Astrocyte of the cerebellum (primary cell): ENCODE results near the gene LY6G6F.

Experiments used
- DNase-seq: peaks from one replicate; pipeline ENCODE4 v3.0.0-alpha.2; 2011; ENCODE audit warnings: low read depth
- H3K4me3 ChIP-seq: 2 replicates; pipeline ENCODE4 v1.5.1; 2011; ENCODE audit warnings: mild to moderate bottlenecking, low read depth, low read length, moderate library complexity
- in situ Hi-C: cut with HindIII; loops from 2 replicates; pipeline ENCODE4 v1.10.0; 2017; ENCODE audit warnings: low sequenced_read_pairs
- TF ChIP-seq, protein P1 (sequence below): IDR thresholded peaks from 2 replicates; pipeline ENCODE4 v1.5.1; 2012; ENCODE audit warnings: low read length, low read depth, moderate library complexity, mild to moderate bottlenecking; ENCODE audit errors: missing control alignments

The LY6G6F gene

DNA sequence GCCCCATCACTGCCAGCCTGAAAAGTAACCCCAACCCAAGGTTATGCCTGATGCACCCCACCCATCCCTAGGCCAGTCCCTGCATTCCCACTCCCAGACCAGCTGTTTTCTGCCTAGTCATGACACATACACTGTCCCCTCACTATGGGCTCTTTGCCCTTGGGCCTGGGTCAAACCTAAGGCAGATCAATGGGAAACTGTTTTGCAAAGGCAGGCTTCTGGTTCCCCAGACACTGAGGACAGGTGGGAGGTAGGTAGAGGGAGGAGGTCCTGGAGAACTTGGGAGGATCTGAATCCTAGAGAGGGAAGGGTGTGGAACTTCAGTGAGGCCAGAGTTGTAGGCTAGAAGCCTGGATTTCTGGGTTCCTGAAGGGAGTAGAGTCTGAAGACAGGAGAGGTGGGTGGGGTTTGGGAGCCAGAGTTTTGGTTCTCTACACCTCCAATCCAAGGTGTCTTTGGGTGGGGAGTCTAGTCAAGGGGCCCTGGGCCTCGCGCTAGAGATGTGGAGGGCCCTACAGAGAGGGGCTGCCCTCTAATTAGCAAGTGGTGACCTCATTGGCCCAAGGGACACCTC is 27.7 kb downstream of the LY6G6F start:
- in situ Hi-C loops: loop anchor here (5.0 kb wide), 1 partner anchor 42 kb away; no protein-coding TSS in a partner anchor
- H3K4me3 ChIP-seq: peak overlapping the region; percentile 99
- no peak for DNase-seq
- TF ChIP-seq, protein P1, sequence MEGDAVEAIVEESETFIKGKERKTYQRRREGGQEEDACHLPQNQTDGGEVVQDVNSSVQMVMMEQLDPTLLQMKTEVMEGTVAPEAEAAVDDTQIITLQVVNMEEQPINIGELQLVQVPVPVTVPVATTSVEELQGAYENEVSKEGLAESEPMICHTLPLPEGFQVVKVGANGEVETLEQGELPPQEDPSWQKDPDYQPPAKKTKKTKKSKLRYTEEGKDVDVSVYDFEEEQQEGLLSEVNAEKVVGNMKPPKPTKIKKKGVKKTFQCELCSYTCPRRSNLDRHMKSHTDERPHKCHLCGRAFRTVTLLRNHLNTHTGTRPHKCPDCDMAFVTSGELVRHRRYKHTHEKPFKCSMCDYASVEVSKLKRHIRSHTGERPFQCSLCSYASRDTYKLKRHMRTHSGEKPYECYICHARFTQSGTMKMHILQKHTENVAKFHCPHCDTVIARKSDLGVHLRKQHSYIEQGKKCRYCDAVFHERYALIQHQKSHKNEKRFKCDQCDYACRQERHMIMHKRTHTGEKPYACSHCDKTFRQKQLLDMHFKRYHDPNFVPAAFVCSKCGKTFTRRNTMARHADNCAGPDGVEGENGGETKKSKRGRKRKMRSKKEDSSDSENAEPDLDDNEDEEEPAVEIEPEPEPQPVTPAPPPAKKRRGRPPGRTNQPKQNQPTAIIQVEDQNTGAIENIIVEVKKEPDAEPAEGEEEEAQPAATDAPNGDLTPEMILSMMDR: no peak

DNA sequence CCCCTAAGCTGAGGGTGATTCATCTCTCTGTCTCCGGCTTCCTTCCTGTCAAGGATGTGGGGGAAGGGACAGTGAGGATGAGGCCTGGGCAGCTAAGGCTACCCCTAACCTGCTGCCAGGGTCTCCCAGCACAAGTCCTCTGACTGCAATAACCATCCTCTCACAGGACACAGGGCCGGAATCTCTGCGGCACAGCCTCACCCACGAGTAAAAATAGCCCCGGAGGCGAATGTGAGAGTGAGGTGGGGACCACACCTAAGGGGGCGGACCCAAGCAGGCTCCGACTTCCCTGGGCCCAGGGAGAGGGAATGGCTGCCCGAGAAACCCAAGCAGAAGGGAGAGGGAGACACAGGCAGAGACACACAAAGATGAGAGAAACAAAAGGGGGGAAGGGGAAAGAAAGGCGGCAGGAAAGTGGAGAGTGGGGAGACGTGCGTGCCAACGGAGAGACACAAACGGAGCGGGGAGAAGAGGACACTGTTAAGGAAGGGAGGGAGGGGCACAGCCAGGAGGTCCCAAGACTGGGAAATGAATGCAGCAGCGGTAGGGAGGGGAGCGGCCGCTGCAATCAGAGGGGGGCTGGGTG is 28.2 kb downstream of the LY6G6F start:
- TF ChIP-seq, protein P1: no peak
- in situ Hi-C loops: loop anchor here (5.0 kb wide), 1 partner anchor 43 kb away; no protein-coding TSS in a partner anchor
- no peak for DNase-seq
- H3K4me3 ChIP-seq: peak overlapping the region; percentile 99

DNA sequence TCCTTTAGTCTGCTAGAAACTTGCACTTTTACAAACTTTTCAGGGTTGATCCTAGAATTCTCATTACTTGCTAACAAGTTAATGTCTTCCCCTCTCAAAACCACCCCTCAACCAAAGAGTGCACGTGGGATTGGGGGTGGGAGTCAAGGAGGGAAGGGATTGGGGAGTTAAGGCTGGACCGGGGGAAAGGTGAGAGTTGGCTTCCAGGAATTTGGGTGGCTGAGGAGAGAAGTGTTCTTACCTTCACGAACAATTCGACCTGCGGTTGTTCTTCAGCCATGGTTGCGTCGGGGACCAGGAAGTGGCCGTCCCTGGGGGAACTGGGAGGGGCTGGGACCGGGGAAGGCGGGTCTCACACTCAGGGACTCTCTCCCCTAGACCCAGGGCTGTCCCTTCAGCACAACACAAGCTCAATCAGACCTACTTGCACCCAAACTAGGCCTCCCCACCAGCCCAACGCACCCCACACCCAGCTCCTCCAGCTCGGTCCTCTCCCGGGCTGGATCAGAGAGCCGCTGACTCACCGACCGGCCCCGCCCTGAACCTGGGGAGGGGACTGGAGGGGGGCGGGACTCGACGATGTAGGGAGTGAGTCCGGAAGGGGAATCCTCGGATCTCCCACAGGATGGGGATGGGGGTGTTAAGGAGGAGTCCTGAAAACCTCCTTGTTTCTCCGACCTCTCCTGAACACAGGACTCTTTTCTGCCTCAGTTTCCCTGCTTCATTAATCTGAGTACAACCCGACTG is 29.5 kb downstream of the LY6G6F start, which contains the start of gene CLIC1:
CLIC1 (minus strand) TSS at position 510 of the 747 bp plus-strand sequence; CDS start at position 280, 230 bp downstream.
- H3K4me3 ChIP-seq: peak within 1 kb of the TSS; percentile 99
- DNase-seq: peak; percentile 28
- in situ Hi-C loops: no loop called here
- TF ChIP-seq, protein P1: no peak

DNA sequence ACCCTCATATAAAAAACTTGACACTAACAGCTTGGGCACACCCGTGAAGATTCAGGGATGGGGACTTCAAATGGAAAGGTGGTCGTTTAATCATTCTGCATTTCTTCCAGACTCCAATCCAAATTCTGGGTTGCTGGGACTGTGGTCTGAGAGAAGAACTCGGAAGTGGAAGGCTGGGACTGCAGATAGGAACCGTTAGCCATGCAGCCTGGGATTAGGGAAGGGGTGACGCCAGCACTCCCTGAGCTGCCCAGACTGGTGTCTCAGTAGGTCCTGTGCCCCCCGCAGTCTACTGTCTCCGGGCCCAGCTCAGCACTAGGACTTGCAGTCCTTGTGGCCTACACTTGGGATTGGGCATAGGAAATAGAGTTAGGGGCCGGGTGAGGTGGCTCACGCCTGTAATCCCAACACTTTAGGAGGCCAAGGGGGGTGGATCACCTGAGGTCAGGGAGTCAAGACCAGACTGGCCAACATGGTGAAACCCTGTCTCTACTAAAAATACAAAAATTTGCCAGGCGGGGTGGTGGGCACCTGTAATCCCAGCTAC is 30.2 kb downstream of the LY6G6F start:
- no peak for DNase-seq
- TF ChIP-seq, protein P1: no peak
- in situ Hi-C loops: no loop called here
- H3K4me3 ChIP-seq: peak overlapping the region; percentile 99

DNA sequence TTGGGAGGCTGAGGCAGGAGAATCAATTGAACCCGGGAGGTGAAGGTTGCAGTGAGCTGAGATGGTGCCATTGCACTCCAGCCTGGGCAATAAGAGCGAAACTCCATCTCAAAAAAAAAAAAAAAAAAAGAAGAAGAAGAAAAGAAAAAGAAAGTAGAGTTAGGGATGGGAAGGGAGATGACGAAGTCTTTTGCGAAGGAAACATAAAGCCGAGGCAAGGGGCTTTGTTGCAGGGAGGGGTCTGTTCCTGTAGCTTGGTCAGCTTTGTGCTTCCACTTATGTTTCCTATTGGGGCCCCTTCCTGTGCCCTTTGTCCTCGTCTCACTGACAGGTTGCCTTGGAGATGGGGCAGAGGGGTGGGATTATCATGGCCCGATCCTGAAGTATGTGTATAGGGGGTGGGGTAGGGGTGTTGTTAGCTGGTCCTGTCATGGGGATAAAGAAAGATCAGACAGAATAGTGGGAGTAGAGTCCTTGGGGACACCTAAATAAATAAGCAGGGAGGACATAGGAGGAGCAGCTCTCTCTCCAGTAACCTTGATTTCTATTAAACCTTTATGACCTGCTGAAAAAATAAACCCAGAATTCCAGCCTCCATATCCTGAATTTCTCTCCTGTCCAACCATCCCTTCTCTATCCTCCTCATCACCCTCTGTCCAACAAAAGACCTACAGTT is 30.8 kb downstream of the LY6G6F start:
- H3K4me3 ChIP-seq: peak overlapping the region; percentile 5
- DNase-seq: no peak
- TF ChIP-seq, protein P1: no peak
- in situ Hi-C loops: no loop called here
